Activated CD8-positive, alpha-beta memory T cell treated with anti-CD3 and anti-CD28 coated beads, Interleukin-2, amount 50 U/mL, for 24 hours (primary cell): ENCODE measurements around the gene TMEM141.
"Not testable (repeated sequence)": the region's sequence is repeated elsewhere in the genome, so short reads cannot be mapped to it uniquely, and the experiment has no call there.

Experiments used
- DNase-seq: peaks from one replicate; pipeline ENCODE4 v3.0.0-alpha.2; 2020; ENCODE audit errors: extremely low read depth

TMEM141 gene

GRCh38 chr9:136833381-136834048 lies 42.4 kb downstream of the TMEM141 start:
- not testable (repeated sequence) for DNase-seq

- DNase-seq: no peak
Measured at GRCh38 chr9:136835162-136835931, 44.2 kb downstream of the TMEM141 start.

- DNase-seq: no peak
Measured at GRCh38 chr9:136835932-136836904, 45.1 kb downstream of the TMEM141 start.

- no peak for DNase-seq
Measured at GRCh38 chr9:136837146-136837855, 46.2 kb downstream of the TMEM141 start.

- DNase-seq: not testable (repeated sequence)
Measured at GRCh38 chr9:136837856-136838277, 46.7 kb downstream of the TMEM141 start.

GRCh38 chr9:136838314-136839228 lies 47.4 kb downstream of the TMEM141 start:
- DNase-seq: no peak

GRCh38 chr9:136839229-136840139 lies 48.3 kb downstream of the TMEM141 start:
- DNase-seq: no peak

GRCh38 chr9:136840140-136840876 lies 49.2 kb downstream of the TMEM141 start:
- no peak for DNase-seq

GRCh38 chr9:136840877-136841645 lies 49.9 kb downstream of the TMEM141 start:
- DNase-seq: no peak

GRCh38 chr9:136841646-136842379 lies 50.7 kb downstream of the TMEM141 start:
- DNase-seq: not testable (repeated sequence)

- peak; percentile 50 for DNase-seq
Measured at GRCh38 chr9:136842380-136842948, 51.3 kb downstream of the TMEM141 start, which contains the start of gene AJM1. AJM1 (plus strand) TSS chr9:136842478; CDS start chr9:136844415, 1,937 bp downstream.
